Activated naive CD8-positive, alpha-beta T cell treated with anti-CD3 and anti-CD28 coated beads for 36 hours (primary cell): Measurements from ENCODE around the gene KLHDC8B. TPM values are rescaled to one million over a fixed set of nuclear protein-coding genes. Genes with fewer than 3 reads are reported as not detected.

Source experiments
- DNase-seq: peaks from one replicate; pipeline ENCODE4 v3.0.0; 2021
- H3K27ac Mint-ChIP-seq: one replicate; pipeline ENCODE4 v1.8.0; 2022; ENCODE audit warnings: mild to moderate bottlenecking, moderate library complexity, mixed read lengths
- H3K27me3 Mint-ChIP-seq: one replicate; pipeline ENCODE4 v1.8.0; 2022; ENCODE audit warnings: mild to moderate bottlenecking, mixed read lengths
- H3K36me3 Mint-ChIP-seq: one replicate; pipeline ENCODE4 v1.8.0; 2021; ENCODE audit warnings: mild to moderate bottlenecking, mixed read lengths
- H3K4me1 Mint-ChIP-seq: one replicate; pipeline ENCODE4 v1.8.0; 2021; ENCODE audit warnings: mixed read lengths
- H3K4me3 Mint-ChIP-seq: one replicate; pipeline ENCODE4 v1.8.0; 2022; ENCODE audit warnings: mild to moderate bottlenecking, moderate library complexity, mixed read lengths
- H3K9me3 Mint-ChIP-seq: one replicate; pipeline ENCODE4 v1.8.0; 2022; ENCODE audit warnings: mixed read lengths
- total RNA-seq, 2 experiments: library from RNA; stranded (reverse); gene quantifications; one replicate each; pipeline ENCODE4 v1.2.3, GENCODE V29; 2021

The KLHDC8B gene
- 1 to 10 TPM; 3.4 TPM for total RNA-seq

- peak; percentile 87 for DNase-seq
- H3K36me3 Mint-ChIP-seq = peaks cover under 1% of the 10 kb centered on the region
- H3K9me3 Mint-ChIP-seq = no peaks in the 10 kb centered on the region
- H3K27me3 Mint-ChIP-seq = no peaks in the 10 kb centered on the region
- H3K4me3 Mint-ChIP-seq = peak within 1 kb of the TSS; percentile 81
- peak within 1 kb of the TSS; percentile 54 for H3K27ac Mint-ChIP-seq
- H3K4me1 Mint-ChIP-seq = peaks cover 24% of the 10 kb centered on the region
Measured at GRCh38 chr3:49171119-49171774, at the start of gene KLHDC8B. Gene KLHDC8B (plus strand): TSS chr3:49171598. CDS start chr3:49172770, 1,172 bp downstream.

- Mint-ChIP-seq H3K4me1 (peaks cover 18% of the 10 kb centered on the region), H3K4me3 (no peak overlapping the region), H3K27ac (peak overlapping the region; percentile 74), H3K27me3 (no peaks in the 10 kb centered on the region), H3K9me3 (no peaks in the 10 kb centered on the region), H3K36me3 (peaks cover 6% of the 10 kb centered on the region)
- DNase-seq = no peak
Measured at GRCh38 chr3:49122022-49122421, 49.4 kb upstream of the KLHDC8B start.

- no peak for DNase-seq
- H3K36me3 Mint-ChIP-seq = peaks cover 6% of the 10 kb centered on the region
- H3K27ac Mint-ChIP-seq = peak overlapping the region; percentile 74
- H3K9me3 Mint-ChIP-seq = no peaks in the 10 kb centered on the region
- H3K27me3 Mint-ChIP-seq = no peaks in the 10 kb centered on the region
- H3K4me3 Mint-ChIP-seq = no peak overlapping the region
- H3K4me1 Mint-ChIP-seq = peaks cover 18% of the 10 kb centered on the region
Measured at GRCh38 chr3:49122451-49122850, 48.9 kb upstream of the KLHDC8B start.

- H3K36me3 Mint-ChIP-seq = peaks cover 4% of the 10 kb centered on the region
- peaks cover 18% of the 10 kb centered on the region for H3K4me1 Mint-ChIP-seq
- no peaks in the 10 kb centered on the region for H3K9me3 Mint-ChIP-seq
- H3K27ac Mint-ChIP-seq = no peak overlapping the region
- no peaks in the 10 kb centered on the region for H3K27me3 Mint-ChIP-seq
- H3K4me3 Mint-ChIP-seq = no peak overlapping the region
- no peak for DNase-seq
Measured at GRCh38 chr3:49122886-49123545, 48.4 kb upstream of the KLHDC8B start.

GRCh38 chr3:49123687-49124086, 47.7 kb upstream of the KLHDC8B start:
- Mint-ChIP-seq H3K36me3 (peaks cover 4% of the 10 kb centered on the region), H3K9me3 (no peaks in the 10 kb centered on the region), H3K4me3 (no peak overlapping the region), H3K27ac (no peak overlapping the region), H3K4me1 (peaks cover 18% of the 10 kb centered on the region), H3K27me3 (no peaks in the 10 kb centered on the region)
- no peak for DNase-seq

- Mint-ChIP-seq H3K9me3 (no peaks in the 10 kb centered on the region), H3K36me3 (no peaks in the 10 kb centered on the region), H3K27me3 (no peaks in the 10 kb centered on the region), H3K27ac (no peak overlapping the region), H3K4me1 (peaks cover 14% of the 10 kb centered on the region), H3K4me3 (no peak overlapping the region)
- no peak for DNase-seq
Measured at GRCh38 chr3:49124203-49124602, 47.2 kb upstream of the KLHDC8B start.

GRCh38 chr3:49124991-49125670, 46.3 kb upstream of the KLHDC8B start:
- no peaks in the 10 kb centered on the region for H3K27me3 Mint-ChIP-seq
- H3K4me1 Mint-ChIP-seq = peaks cover 10% of the 10 kb centered on the region
- H3K36me3 Mint-ChIP-seq = no peaks in the 10 kb centered on the region
- DNase-seq = no peak
- H3K9me3 Mint-ChIP-seq = no peaks in the 10 kb centered on the region
- no peak overlapping the region for H3K4me3 Mint-ChIP-seq
- H3K27ac Mint-ChIP-seq = no peak overlapping the region

GRCh38 chr3:49131040-49131439, 40.4 kb upstream of the KLHDC8B start:
- Mint-ChIP-seq H3K27me3 (peaks cover 31% of the 10 kb centered on the region), H3K36me3 (no peaks in the 10 kb centered on the region), H3K4me3 (no peak overlapping the region), H3K4me1 (peaks cover 8% of the 10 kb centered on the region), H3K27ac (no peak overlapping the region), H3K9me3 (no peaks in the 10 kb centered on the region)
- no peak for DNase-seq

GRCh38 chr3:49131576-49131975, 39.8 kb upstream of the KLHDC8B start:
- Mint-ChIP-seq H3K27ac (no peak overlapping the region), H3K9me3 (no peaks in the 10 kb centered on the region)

GRCh38 chr3:49132073-49132436, 39.3 kb upstream of the KLHDC8B start:
- no peaks in the 10 kb centered on the region for H3K36me3 Mint-ChIP-seq
- H3K27ac Mint-ChIP-seq = no peak overlapping the region
- H3K9me3 Mint-ChIP-seq = no peaks in the 10 kb centered on the region
- DNase-seq = no peak
- no peak overlapping the region for H3K4me3 Mint-ChIP-seq
- H3K4me1 Mint-ChIP-seq = peaks cover 8% of the 10 kb centered on the region
- peaks cover 31% of the 10 kb centered on the region for H3K27me3 Mint-ChIP-seq

More at GRCh38 chr3:49131576-49131975, 39.8 kb upstream of the KLHDC8B start:
- Mint-ChIP-seq H3K36me3 (no peaks in the 10 kb centered on the region), H3K4me3 (no peak overlapping the region), H3K27me3 (peaks cover 31% of the 10 kb centered on the region), H3K4me1 (peaks cover 8% of the 10 kb centered on the region)
- no peak for DNase-seq

- DNase-seq = no peak
- H3K4me3 Mint-ChIP-seq = peak within 1 kb of the TSS; percentile 14
- H3K27me3 Mint-ChIP-seq = peaks cover 31% of the 10 kb centered on the region
- peaks cover 8% of the 10 kb centered on the region for H3K4me1 Mint-ChIP-seq
- H3K9me3 Mint-ChIP-seq = no peaks in the 10 kb centered on the region
- no peaks in the 10 kb centered on the region for H3K36me3 Mint-ChIP-seq
- H3K27ac Mint-ChIP-seq = no peak within 1 kb of the TSS
Measured at GRCh38 chr3:49132437-49133225, 38.8 kb upstream of the KLHDC8B start, which contains the start of gene LAMB2. Gene LAMB2 (minus strand): TSS chr3:49133050. CDS start chr3:49132867, 183 bp downstream.

- Mint-ChIP-seq H3K36me3 (no peaks in the 10 kb centered on the region), H3K4me3 (peak overlapping the region; percentile 14), H3K4me1 (peaks cover 8% of the 10 kb centered on the region), H3K27ac (no peak overlapping the region), H3K27me3 (peaks cover 31% of the 10 kb centered on the region), H3K9me3 (no peaks in the 10 kb centered on the region)
- no peak for DNase-seq
Measured at GRCh38 chr3:49133226-49133951, 38.0 kb upstream of the KLHDC8B start.

GRCh38 chr3:49134471-49135265, 36.7 kb upstream of the KLHDC8B start:
- DNase-seq = no peak
- H3K4me3 Mint-ChIP-seq = no peak overlapping the region
- peaks cover 8% of the 10 kb centered on the region for H3K4me1 Mint-ChIP-seq
- peaks cover 31% of the 10 kb centered on the region for H3K27me3 Mint-ChIP-seq
- H3K36me3 Mint-ChIP-seq = no peaks in the 10 kb centered on the region
- H3K9me3 Mint-ChIP-seq = no peaks in the 10 kb centered on the region
- no peak overlapping the region for H3K27ac Mint-ChIP-seq

GRCh38 chr3:49135499-49135898, 35.9 kb upstream of the KLHDC8B start:
- H3K4me3 Mint-ChIP-seq = no peak overlapping the region
- no peaks in the 10 kb centered on the region for H3K9me3 Mint-ChIP-seq
- peaks cover 8% of the 10 kb centered on the region for H3K4me1 Mint-ChIP-seq
- no peaks in the 10 kb centered on the region for H3K36me3 Mint-ChIP-seq
- peaks cover 31% of the 10 kb centered on the region for H3K27me3 Mint-ChIP-seq
- no peak for DNase-seq
- no peak overlapping the region for H3K27ac Mint-ChIP-seq
